ENCODE results near the gene MYOD1.

The MYOD1 gene

GRCh38 chr11:17750013-17750800, 30.8 kb downstream of the MYOD1 start:
- no peak for DNase-seq (ENCODE audit: low read depth)

- no peak for DNase-seq (ENCODE audit: low read depth)
These were observed 31.4 kb downstream of the MYOD1 start for GRCh38 chr11:17750801-17751165.

GRCh38 chr11:17751558-17751957, 32.2 kb downstream of the MYOD1 start:
- no peak for DNase-seq (ENCODE audit: low read depth)

GRCh38 chr11:17752144-17752543, 32.8 kb downstream of the MYOD1 start:
- no peak for DNase-seq (ENCODE audit: low read depth)

GRCh38 chr11:17753153-17753552, 33.8 kb downstream of the MYOD1 start:
- DNase-seq (ENCODE audit: low read depth) = no peak

GRCh38 chr11:17753641-17754040, 34.3 kb downstream of the MYOD1 start:
- DNase-seq (ENCODE audit: low read depth) = no peak

- DNase-seq (ENCODE audit: low read depth) = no peak
These were observed 36.5 kb downstream of the MYOD1 start for GRCh38 chr11:17755891-17756290.

- DNase-seq (ENCODE audit: low read depth) = no peak
These were observed 41.0 kb downstream of the MYOD1 start for GRCh38 chr11:17760102-17761029.

GRCh38 chr11:17762309-17762974, 43.1 kb downstream of the MYOD1 start:
- DNase-seq (ENCODE audit: low read depth) = no peak

GRCh38 chr11:17763244-17763643, 43.9 kb downstream of the MYOD1 start:
- DNase-seq (ENCODE audit: low read depth) = no peak

- no peak for DNase-seq (ENCODE audit: low read depth)
These were observed 44.3 kb downstream of the MYOD1 start for GRCh38 chr11:17763703-17764102.

- DNase-seq (ENCODE audit: low read depth) = no peak
These were observed 45.3 kb downstream of the MYOD1 start for GRCh38 chr11:17764446-17765218.

GRCh38 chr11:17765356-17766072, 46.1 kb downstream of the MYOD1 start:
- no peak for DNase-seq (ENCODE audit: low read depth)

- no peak for DNase-seq (ENCODE audit: low read depth)
These were observed 46.6 kb downstream of the MYOD1 start for GRCh38 chr11:17766073-17766359.

- DNase-seq (ENCODE audit: low read depth) = no peak
These were observed 47.2 kb downstream of the MYOD1 start for GRCh38 chr11:17766590-17766989.

- DNase-seq (ENCODE audit: low read depth) = no peak
These were observed 48.0 kb downstream of the MYOD1 start for GRCh38 chr11:17767301-17767885.

- DNase-seq (ENCODE audit: low read depth) = no peak
These were observed 48.5 kb downstream of the MYOD1 start for GRCh38 chr11:17767914-17768313.

GRCh38 chr11:17768547-17768946, 49.2 kb downstream of the MYOD1 start:
- no peak for DNase-seq (ENCODE audit: low read depth)

- no peak for DNase-seq (ENCODE audit: low read depth)
These were observed 49.8 kb downstream of the MYOD1 start for GRCh38 chr11:17769218-17769617.

GRCh38 chr11:17770048-17770652, 50.8 kb downstream of the MYOD1 start:
- DNase-seq (ENCODE audit: low read depth) = no peak

GRCh38 chr11:17770917-17771316, 51.5 kb downstream of the MYOD1 start:
- DNase-seq (ENCODE audit: low read depth) = no peak
